Measurements from ENCODE around the gene OR12D2. TPM values are rescaled to one million over a fixed set of nuclear protein-coding genes. Genes with fewer than 3 reads are reported as not detected.
A peak's percentile ranks its signal among the peaks of the same experiment; 100 is the strongest.
"Not testable (repeated sequence)": the region's sequence is repeated elsewhere in the genome, so short reads cannot be mapped to it uniquely, and the experiment has no call there.

Gene OR12D2
- polyA plus RNA-seq, 1 donor (not counting 4 experiments of a cell fraction or from before 2014, with no cell fraction given), result not detected

GRCh38 chr6:29436730-29437129 is 41.3 kb downstream of the OR12D2 start:
- H3K4me3 ChIP-seq (ENCODE audit: control insufficient read depth in 2 of 3, extremely low read depth in 1 of 3, insufficient read depth in 2 of 3, low read depth in 1 of 3, low read length in 3 of 3); H3K4me1 ChIP-seq (ENCODE audit: control insufficient read depth, extremely low read depth, insufficient read depth, low read length); H3K27ac ChIP-seq (ENCODE audit: control insufficient read depth, insufficient read depth, low read length); H4K20me1 ChIP-seq (ENCODE audit: control insufficient read depth, extremely low read depth, insufficient read depth, low read length); DNase-seq (ENCODE audit: low read depth, low spot score); H3K36me3 ChIP-seq (ENCODE audit: control insufficient read depth in 2 of 2, extremely low read depth in 1 of 2, insufficient read depth in 2 of 2, low read length in 2 of 2); H3K9me1 ChIP-seq (ENCODE audit: control insufficient read depth, extremely low read depth, insufficient read depth, low read length); dilution Hi-C loops (cut with MboI; ENCODE audit: extremely low pct_ligation_motif_present, low sequenced_read_pairs); H3K27me3 ChIP-seq (ENCODE audit: control insufficient read depth, extremely low read depth, insufficient read depth, low read length); FAIRE-seq; H3K4me2 ChIP-seq (ENCODE audit: control insufficient read depth, extremely low read depth, insufficient read depth, low read depth, low read length); H3K79me2 ChIP-seq (ENCODE audit: control insufficient read depth, insufficient read depth, low read length); H3K9ac ChIP-seq (ENCODE audit: control insufficient read depth, extremely low read depth, insufficient read depth, low read length); H3K9me3 ChIP-seq (ENCODE audit: control insufficient read depth, low read depth, low read length); H2AFZ ChIP-seq (ENCODE audit: control insufficient read depth, low read length): not testable (repeated sequence)
- TF ChIP-seq CTCF (optimal IDR thresholded peaks at IDR 0.05 in 1 of 3, IDR thresholded peaks at IDR 0.05 in 1 of 3, conservative IDR thresholded peaks at IDR 0.05 in 1 of 3; ENCODE audit: extremely low read depth in 1 of 3, insufficient read depth in 2 of 3, low read length in 3 of 3), result peak in 1 of 3 experiments; percentile 24

GRCh38 chr6:29439006-29439405 is 43.6 kb downstream of the OR12D2 start, which contains the start of gene OR10C1:
TSS of gene OR10C1 (plus strand) at chr6:29439306. CDS start at chr6:29440016, 710 bp downstream.
- Histone ChIP-seq H3K4me3 (ENCODE audit: control insufficient read depth in 2 of 3, extremely low read depth in 1 of 3, insufficient read depth in 2 of 3, low read depth in 1 of 3, low read length in 3 of 3) (no peak within 1 kb of the TSS), H3K9ac (ENCODE audit: control insufficient read depth, extremely low read depth, insufficient read depth, low read length) (no peak within 1 kb of the TSS), H3K79me2 (ENCODE audit: control insufficient read depth, insufficient read depth, low read length) (no peaks in the 10 kb centered on the region), H3K9me1 (ENCODE audit: control insufficient read depth, extremely low read depth, insufficient read depth, low read length) (no peaks in the 10 kb centered on the region), H2AFZ (ENCODE audit: control insufficient read depth, low read length) (no peak within 1 kb of the TSS), H3K4me2 (ENCODE audit: control insufficient read depth, extremely low read depth, insufficient read depth, low read depth, low read length) (no peak within 1 kb of the TSS), H3K36me3 (ENCODE audit: control insufficient read depth in 2 of 2, extremely low read depth in 1 of 2, insufficient read depth in 2 of 2, low read length in 2 of 2) (no peaks in the 10 kb centered on the region), H4K20me1 (ENCODE audit: control insufficient read depth, extremely low read depth, insufficient read depth, low read length) (no peaks in the 10 kb centered on the region), H3K27me3 (ENCODE audit: control insufficient read depth, extremely low read depth, insufficient read depth, low read length) (no peaks in the 10 kb centered on the region), H3K9me3 (ENCODE audit: control insufficient read depth, low read depth, low read length) (no peaks in the 10 kb centered on the region), H3K4me1 (ENCODE audit: control insufficient read depth, extremely low read depth, insufficient read depth, low read length) (no peaks in the 10 kb centered on the region), H3K27ac (ENCODE audit: control insufficient read depth, insufficient read depth, low read length) (no peak within 1 kb of the TSS)
- FAIRE-seq, result no peak
- TF ChIP-seq EZH2 (IDR thresholded peaks at IDR 0.05; ENCODE audit: low read length), result no peak
- no peak for TF ChIP-seq CTCF (optimal IDR thresholded peaks at IDR 0.05 in 1 of 3, IDR thresholded peaks at IDR 0.05 in 1 of 3, conservative IDR thresholded peaks at IDR 0.05 in 1 of 3; ENCODE audit: extremely low read depth in 1 of 3, insufficient read depth in 2 of 3, low read length in 3 of 3)
- dilution Hi-C loops (cut with MboI; ENCODE audit: extremely low pct_ligation_motif_present, low sequenced_read_pairs), result no loop called here
- no peak for DNase-seq (ENCODE audit: low read depth, low spot score)
